Non-pigmented ciliary epithelial cell (primary cell): ENCODE measurements around the gene PDZD2.
"Not testable (repeated sequence)": the region's sequence is repeated elsewhere in the genome, so short reads cannot be mapped to it uniquely, and the experiment has no call there.

Experiments used
- DNase-seq: peaks from one replicate; pipeline ENCODE4 v3.0.0-alpha.2; 2010; ENCODE audit warnings: low read depth

The PDZD2 gene

DNA sequence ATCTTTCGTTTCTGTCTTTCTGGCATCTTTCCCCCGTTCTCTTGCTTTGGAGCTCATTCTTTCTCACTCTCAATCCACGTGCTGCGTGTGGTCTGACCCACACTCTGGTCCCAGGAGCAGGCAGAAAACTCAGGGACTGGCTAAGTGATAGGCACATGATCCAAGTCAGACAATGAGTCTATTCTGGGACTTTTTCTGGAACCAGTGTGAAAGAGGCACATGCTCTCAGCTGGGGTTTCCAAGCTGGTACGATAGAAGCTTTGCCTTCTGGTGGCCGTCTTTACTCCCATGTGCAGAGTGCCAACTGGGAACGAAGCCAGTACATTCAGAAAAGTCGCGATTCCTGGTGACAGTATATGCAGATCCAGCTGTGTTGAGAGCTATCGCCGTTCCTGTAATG lies 94.4 kb downstream of the PDZD2 start:
- no peak for DNase-seq

DNA sequence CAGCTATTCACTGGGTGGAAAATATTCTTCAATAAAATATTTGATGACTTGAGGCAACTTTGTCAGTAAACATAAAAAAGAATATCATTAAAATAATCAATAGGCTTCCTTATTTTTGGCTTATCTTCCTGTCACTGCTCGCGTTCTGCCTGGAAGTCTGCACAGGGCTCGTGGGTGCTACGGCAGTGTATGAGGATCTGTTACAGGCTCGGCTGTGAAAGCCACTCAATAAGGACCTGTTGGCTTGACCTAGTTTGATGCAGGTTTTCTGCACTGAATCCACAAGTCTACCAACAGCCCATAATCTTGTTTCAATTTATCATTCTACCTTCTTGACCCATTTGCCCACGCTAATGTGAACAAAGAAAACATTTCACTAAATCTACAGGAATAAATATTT lies 97.2 kb downstream of the PDZD2 start:
- DNase-seq: no peak

DNA sequence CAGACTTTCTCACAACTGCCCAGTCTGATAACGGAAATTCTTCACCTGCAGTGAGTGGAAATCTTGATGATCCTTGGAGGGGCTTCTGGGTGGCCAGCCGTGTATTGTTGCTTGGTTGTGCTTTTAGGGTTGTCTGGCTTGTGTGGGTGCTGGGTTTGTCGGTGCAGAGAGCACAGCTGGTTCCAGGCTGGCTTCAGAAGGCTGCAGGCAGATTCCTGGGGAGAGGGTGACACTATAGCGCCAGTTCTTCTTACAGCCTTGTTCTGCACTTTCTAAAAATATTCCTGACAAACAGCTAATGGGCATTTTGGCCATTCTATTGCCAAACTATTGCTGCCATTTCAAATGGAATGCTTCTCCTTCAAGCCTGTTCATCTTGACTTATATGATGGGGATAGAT lies 99.3 kb downstream of the PDZD2 start:
- no peak for DNase-seq

DNA sequence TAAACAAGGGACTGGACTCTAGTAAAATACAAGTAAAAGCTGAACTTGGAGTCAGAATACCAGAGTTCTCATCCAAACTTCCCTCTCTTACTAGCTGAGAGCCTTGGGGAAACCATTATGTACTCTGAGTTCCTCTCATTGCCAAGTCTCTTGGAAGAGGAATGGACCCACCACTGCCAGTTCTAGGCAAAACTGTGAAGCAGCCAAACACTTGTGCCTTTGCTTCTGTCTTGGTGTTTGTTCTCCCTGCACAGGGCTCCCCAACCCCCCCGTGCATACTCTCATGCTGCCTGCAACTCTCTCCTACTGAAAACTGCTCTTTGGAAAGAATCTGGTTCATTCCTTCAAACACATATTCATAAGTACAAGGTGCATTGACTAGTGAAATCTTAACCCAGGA lies 102.6 kb downstream of the PDZD2 start:
- DNase-seq: no peak

DNA sequence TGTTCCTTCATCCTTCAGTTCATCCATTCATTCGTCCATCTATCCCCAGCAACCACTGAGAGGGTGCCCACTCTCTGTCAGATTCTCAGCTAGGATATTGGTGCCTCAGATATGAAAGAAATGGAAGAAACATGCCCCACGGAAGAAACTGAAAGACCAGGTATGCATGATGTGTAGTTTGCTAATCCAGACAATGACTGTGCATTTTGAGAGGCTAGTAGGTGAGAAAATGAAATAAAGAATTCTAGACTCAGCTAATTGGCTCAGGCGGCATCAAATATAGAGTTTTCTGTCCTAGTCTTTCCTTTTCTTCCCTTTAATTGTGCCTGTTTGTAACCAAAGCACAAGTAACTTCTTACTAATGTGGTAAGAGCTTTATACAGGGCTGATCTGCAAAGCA lies 104.7 kb downstream of the PDZD2 start:
- DNase-seq: no peak

DNA sequence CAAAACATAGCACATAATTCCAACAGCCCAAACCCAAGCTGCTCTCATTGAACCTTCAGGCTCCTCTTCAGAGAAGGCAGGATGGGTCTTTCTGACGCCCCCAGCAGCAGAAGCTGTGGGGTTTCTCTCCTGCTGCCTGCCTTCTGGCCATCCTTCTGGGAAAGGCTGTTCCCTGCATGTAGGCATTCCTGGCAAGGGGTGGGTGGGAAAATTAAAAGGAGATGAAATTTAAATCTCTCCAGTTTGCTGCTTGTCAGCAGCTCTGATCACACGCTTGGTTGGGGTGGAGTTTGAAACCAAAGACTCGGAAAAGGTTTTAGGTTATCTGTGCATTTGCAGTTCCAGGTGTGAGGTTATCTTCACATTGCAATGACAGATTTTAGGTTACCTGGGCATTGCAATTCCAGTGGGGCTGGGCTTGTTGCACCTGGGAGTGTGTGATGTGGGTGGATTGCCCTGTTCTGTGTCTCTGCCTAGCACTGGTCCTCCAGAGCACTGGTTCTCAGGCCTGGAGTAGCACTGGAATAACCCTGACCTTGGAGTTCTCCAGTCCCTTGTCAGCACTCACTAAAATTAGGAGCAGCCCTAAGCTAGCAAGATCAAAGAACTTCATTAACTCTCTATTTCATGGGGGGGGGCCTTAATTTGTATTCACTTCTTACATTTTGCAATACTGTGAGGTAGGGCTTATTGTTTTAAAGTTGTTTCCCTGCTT lies 109.7 kb downstream of the PDZD2 start:
- no peak for DNase-seq

DNA sequence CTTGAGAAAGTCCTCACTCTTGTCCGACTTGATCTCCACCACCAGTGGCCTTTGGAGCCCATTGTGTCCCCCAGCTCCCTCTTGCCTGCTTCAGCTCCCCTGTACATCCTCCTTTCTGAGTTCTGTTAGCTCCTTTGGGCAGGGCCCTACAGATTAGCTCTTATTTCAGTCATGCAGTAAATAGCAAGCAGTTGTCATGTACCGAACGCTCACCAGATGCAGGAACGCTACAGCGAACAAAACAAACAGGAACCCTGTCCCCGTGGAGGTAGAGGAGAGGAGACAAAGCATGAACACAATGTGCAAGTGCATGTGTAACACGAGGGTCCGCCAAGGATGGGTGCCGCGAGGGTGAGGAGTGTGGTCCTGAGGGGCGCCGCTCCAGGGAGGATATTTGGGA lies 111.3 kb downstream of the PDZD2 start:
- no peak for DNase-seq

DNA sequence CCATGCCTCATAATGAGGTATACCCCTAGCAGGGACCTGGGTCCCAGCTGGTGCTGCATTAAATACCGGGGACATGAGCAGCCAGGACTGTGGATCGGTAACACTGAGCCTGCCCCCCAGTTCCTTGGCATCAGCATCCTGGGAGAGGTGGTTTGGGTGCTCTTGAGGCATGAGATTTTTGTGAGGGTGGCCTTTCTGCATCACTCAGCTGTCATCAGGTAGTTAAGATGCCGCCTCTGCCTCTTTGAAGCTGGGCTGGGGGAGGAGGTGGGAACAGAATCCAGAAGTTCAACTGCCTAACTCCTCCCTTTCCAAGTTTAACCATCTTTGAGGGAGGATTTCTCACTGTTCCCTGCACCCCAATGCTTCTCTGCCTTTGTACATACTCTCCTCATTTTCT lies 112.7 kb downstream of the PDZD2 start:
- no peak for DNase-seq

DNA sequence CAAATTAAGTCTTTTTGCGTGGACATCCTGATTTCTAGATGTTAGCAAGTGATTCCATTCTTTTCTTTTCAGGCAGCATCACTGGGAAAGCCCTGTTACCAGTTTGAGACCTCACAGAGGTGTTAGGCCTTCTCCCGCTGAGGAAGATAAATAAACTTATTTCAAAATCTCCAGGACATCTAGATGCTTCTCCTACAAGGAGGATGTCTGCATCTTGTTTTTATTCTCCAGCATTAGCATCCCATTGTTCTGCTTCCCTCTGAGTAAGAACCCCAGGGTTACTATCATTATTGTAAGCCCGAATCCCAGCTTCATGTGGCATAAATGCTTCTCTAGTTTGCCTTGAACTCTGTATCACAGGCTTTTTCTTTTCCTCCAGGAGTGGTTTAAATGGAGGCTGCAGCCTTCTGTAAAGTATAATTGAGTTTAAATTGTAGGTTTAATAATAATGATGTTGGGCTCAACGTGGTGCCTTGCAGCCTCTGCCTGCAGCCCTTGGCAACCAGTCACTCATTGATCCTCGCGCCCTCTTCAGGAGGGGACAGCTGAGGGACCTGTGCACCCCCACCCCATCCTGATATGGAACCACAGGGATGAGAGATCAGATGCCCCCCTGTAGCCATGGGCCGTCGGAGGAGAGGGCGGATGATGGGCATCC lies 114.9 kb downstream of the PDZD2 start:
- no peak for DNase-seq

DNA sequence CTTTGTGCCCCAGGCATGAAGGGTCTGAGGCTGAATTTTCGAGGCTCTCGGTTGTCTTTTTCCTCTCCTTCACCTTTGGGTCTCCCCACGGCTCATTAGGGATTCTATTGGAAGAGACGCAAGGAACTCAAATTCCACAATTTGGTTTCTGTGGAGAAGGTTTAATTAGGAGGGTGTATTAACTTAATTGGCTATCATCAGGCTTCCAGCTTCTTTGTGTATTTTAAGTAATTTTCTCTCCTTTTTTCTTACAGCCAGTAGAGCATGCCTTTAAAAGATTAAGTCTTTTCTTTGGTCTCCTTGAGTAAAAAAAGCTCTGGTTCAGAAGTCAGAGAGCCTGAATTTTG lies 115.4 kb downstream of the PDZD2 start:
- DNase-seq: no peak

DNA sequence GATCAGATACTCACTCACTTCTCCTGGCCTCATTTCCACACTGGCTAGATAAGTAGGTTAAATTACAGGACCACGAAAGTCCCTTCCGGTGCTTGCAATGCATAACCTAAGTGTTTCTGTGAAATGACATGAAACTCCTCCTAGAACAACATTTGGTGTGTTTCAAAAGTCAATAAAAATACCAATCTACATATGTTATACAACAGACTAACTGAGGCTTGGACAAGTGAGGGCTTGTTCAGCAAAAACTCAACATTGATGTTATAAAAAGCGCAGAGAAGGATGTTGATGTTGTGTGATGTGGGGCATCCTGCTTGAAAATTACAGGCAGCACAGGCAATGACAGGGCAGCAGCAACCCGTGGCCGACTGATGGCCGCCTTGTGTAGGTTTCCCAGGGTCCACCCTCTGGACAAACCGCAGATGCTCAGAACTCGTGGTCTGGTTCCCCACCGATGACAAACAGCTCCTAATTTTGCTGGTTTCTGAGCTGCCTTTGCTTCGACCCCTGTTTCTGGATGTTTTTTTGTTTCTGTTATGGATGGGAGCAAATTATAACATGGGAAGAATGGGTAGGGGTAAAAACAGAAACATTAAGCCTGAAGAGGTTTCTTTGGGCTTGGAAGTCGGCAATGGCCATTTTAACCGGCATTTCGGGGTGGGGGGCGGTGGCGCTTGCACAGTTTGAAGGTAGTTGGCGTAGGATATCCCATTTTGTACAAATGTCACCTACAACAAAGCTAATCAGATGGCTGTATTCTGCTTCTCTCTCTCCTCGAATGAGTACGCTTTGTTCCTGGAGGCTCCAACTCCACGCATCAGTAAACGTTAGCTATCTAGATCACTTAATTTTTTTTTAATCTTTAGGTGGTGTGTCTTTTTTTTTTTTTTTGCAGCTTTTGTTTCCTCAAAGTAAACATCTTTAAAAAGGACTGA lies 116.1 kb downstream of the PDZD2 start:
- DNase-seq: no peak

DNA sequence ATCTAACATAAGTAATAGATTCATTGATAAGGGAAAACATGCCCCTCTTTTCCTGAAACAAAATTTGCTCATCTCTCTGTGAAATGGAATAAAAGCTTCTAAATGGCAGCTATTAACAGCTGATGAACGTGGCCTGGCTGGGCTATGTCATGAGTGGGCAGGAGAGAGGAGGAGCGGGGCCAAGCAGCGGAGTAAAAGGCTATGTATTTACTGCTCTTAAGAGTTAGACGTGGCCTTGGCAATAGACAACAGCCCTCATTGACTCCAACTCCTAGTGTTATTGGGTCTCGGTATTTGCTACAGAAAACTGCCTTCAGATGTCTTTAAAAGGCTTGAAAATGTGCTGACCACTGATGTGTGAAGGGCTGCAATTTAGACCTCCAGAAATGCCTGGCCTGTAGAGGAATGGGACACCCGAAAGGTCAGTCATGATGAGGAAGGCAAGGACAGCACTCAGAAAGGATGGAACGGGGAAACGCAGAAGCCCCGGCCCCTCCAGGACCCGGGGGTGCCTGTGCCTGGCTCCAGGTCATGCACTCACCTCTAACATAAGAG lies 116.8 kb downstream of the PDZD2 start:
- DNase-seq: no peak

DNA sequence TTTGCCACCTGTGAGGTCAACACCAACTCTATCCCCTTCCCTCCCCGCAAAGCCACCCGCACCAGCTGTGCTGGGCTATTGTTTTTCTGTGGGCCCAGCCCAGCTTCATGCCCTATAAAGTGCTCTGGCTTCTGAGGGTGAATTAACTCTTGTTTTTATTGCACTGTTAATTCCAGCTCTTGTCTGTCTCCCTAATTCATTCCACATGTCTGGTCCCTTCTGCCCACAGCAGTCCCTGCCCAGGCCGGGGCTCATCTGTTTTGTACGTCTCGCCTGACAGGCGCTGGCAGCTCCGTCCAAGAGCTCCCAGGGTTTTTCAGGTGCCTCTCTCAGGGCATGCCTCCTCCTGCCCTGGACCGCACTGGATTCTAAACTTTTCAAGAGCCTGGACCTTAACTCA lies 118.9 kb downstream of the PDZD2 start:
- DNase-seq: no peak

DNA sequence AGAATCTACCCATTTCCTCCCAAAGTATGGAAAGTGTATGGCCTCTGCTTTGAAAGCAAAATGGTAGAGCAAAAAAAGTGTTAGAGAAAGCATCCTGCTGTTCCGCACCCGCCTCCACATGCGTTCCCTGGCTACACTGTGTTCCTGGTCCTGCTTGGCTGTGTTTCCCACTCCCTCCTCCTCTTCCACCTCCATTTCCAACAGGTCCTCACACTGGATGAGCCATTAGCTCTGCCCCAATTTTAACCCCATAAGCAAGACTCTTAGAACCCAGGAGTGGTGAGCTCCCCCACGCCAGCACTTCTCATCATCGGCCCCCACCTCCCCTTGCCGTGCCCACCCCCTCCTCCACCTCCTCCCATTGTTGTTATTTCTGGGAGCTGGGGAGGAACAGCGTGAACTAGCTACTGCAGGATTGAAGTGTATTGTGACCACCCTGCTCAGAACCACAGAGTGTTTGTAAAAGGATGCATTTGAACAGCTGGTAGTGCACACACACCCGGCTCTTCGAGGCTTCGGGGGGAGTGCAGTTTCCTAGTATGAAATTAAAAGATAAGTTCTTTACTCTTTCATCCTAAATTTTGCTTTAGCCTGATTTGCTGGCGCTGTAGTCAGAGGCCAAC lies 120.0 kb downstream of the PDZD2 start:
- no peak for DNase-seq

DNA sequence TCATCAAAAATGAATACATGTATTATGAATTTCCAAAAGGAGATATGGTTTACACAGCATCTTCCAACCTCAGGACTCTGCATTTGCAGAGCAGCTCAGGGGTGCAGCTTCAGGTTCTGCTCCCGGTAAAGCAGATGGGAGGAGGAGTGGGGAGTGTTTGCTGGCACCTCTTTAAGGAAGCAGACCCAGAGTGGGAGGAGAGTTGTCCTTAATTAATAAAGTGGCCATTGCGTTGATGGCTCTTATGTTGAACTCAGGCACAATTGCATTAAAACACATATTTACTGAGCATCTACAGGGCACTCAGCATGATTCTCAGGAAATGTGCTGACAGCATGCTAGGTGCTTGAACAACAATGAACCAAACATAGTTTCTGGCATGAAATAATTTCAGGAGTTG lies 121.0 kb downstream of the PDZD2 start:
- no peak for DNase-seq

DNA sequence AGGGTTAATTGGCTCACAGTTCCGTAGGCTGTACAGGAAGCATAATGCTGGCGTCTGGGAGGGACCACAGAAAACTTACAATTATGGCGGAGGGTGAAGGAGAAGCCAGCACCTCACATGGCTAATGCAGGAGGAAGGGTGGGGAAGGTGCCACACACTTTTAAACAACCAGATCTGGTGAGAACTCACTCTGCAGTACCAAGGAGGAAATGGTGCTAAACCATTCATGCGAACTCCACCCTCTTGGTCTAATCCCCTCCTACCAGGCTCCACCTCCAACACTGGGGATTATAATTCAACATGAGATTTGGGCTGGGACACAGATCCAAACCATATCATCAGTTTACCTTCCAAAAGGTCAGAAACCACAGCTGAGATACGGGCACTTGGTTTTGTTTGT lies 122.9 kb downstream of the PDZD2 start:
- DNase-seq: no peak

DNA sequence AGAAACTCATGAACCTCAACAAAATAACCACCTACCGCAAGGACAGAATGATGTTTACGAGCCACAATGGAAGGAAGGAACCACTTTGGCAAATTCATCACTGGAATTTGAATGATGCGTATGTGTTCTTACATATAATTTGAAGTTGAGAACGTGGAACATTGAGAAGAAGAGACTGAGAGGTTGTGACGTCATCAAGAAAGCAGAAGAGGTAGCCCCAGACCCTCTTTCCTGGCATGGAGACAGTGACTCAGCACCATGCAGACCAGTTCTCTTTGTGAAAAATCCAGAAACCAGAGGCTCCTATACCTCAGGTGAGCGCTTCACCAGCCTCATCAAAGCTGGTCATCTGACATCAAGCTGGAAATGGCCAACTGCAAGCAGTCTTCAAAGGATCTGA lies 124.5 kb downstream of the PDZD2 start:
- DNase-seq: no peak

DNA sequence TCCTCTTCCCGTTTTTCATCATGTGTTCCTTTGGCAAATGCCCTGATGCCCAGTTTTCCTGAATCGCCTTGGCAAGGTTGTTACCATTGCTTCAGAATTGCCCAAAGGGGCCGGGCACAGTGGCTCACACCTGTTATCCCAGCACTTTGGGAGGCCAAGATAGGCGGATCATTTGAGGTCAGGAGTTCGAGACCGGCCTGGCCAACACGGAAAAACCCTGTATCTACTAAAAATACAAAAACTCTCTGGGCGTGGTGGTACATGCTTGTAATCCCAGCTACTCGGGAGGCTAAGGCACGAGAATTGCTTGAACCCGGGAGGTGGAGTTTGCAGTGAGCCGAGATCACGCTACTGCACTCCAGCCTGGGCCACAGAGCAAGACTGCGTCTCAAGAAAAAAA lies 125.8 kb downstream of the PDZD2 start:
- DNase-seq: not testable (repeated sequence)

DNA sequence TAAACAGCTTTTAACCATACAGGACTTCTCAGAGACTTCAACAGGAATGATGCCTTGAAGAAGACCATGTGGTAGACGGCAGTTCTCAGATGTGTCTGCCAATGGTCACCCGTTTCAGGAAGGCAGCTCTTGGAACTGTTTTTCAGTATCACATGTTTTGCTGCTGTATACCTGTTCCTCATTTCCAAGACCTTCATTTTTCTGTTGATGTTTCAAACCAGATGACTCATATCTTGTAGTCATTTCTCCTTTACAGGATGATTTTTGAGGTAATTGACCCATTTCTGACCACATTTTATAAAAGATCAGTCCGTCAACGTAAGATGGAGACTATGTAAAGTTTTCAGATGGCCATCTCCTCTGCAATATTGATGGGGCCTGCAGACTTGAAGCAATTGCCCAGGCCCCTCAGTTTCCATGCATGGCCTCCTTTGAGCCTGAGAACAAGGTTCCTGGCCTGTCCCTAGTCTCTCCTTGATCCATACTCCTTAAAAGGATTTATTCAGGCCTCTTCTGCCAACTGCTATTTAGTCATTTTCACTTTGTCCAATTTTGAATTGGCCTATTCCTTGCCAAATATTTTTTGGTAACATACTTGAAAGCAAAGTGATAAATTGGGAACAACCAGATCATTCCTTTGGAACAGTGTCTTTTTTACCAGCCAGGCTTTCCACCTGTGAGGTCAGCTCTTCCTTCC lies 128.6 kb downstream of the PDZD2 start:
- no peak for DNase-seq

DNA sequence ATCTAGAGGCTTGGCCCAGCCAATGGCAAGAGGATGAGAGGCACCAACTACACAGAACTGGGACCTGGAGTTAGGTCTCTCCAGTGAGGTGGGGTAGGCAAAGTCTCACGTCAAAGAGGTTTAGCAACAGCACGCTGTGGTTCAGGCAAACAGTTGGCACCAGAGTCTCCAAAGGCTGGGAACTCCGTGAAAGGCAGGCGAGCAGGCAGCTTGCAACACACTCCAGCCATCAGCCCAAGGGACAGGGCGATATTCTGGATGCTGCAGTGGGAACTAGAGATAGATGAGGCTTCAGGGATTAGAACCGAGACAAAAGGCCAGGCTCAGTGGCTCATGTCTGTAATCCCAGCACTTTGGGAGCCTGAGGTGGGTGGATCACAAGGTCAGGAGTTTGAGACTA lies 129.1 kb downstream of the PDZD2 start:
- DNase-seq: no peak

DNA sequence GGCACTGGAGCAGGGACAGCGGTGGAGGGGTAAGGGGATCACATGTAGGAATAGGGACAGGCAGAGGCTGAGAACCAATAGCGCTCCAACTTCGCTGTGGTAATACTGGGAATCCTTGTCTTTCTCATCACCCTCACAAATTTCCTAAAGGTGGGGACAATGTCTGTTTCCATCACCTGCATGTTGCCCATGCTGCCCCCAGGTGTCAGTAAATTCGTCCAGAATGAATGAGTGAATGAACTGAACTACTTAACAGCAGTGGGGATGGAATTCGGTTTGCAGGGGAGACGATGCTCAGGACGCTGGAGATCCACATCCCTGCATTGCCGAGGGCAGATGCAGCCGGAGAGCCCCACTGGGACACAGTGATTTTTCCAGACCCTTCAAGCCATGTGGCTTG lies 129.9 kb downstream of the PDZD2 start:
- no peak for DNase-seq

DNA sequence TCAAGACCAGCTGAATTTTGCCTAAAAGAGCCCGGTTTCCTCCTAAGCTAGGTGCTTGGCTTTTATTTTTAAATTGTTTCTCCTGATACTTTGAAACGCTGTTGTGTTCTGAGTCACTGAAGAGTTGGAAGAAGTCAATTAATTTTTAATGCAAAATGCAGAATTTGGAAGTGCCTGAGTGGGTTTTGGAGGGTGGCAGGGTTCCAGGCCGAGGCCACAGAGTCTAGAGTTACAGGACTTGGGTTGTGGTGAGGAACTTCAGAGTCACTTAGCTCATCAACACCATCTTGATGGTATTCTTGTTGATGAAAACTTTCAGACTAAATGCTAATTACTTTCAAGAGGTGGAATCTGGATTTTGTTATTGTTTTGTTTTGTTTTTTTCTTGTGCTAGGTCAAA lies 130.6 kb downstream of the PDZD2 start:
- no peak for DNase-seq
